T-helper 22 cell (primary cell): ENCODE data around the gene TYW1B.
"Not testable (repeated sequence)": the region's sequence is repeated elsewhere in the genome, so short reads cannot be mapped to it uniquely, and the experiment has no call there.

Experiments used
- DNase-seq: peaks from one replicate; pipeline ENCODE4 v3.0.0-alpha.2; 2020; ENCODE audit warnings: low read depth

The TYW1B gene

GRCh38 chr7:72697066-72697465 lies 130.9 kb downstream of the TYW1B start:
- DNase-seq = not testable (repeated sequence)

- not testable (repeated sequence) for DNase-seq
Observed at GRCh38 chr7:72696643-72697042, 131.4 kb downstream of the TYW1B start.

- DNase-seq = not testable (repeated sequence)
Observed at GRCh38 chr7:72695482-72695881, 132.5 kb downstream of the TYW1B start.

- DNase-seq = not testable (repeated sequence)
Observed at GRCh38 chr7:72691442-72691841, 136.6 kb downstream of the TYW1B start.

- DNase-seq = not testable (repeated sequence)
Observed at GRCh38 chr7:72690177-72690576, 137.8 kb downstream of the TYW1B start.

- not testable (repeated sequence) for DNase-seq
Observed at GRCh38 chr7:72689344-72689743, 138.7 kb downstream of the TYW1B start.

GRCh38 chr7:72681211-72681610 lies 146.8 kb downstream of the TYW1B start:
- not testable (repeated sequence) for DNase-seq

GRCh38 chr7:72676880-72677279 lies 151.1 kb downstream of the TYW1B start:
- DNase-seq = not testable (repeated sequence)

GRCh38 chr7:72676086-72676690 lies 151.8 kb downstream of the TYW1B start:
- DNase-seq = not testable (repeated sequence)

GRCh38 chr7:72675686-72676085 lies 152.3 kb downstream of the TYW1B start:
- not testable (repeated sequence) for DNase-seq

- DNase-seq = no peak
Observed at GRCh38 chr7:72674394-72674793, 153.6 kb downstream of the TYW1B start.

- not testable (repeated sequence) for DNase-seq
Observed at GRCh38 chr7:72670850-72671249, 157.2 kb downstream of the TYW1B start.

GRCh38 chr7:72668435-72668834 lies 159.6 kb downstream of the TYW1B start:
- DNase-seq = not testable (repeated sequence)

- not testable (repeated sequence) for DNase-seq
Observed at GRCh38 chr7:72667049-72667448, 161.0 kb downstream of the TYW1B start.

GRCh38 chr7:72648574-72648973 lies 179.4 kb downstream of the TYW1B start:
- DNase-seq = not testable (repeated sequence)

- DNase-seq = not testable (repeated sequence)
Observed at GRCh38 chr7:72643708-72644107, 184.3 kb downstream of the TYW1B start.

- DNase-seq = not testable (repeated sequence)
Observed at GRCh38 chr7:72641485-72642248, 186.3 kb downstream of the TYW1B start.

- not testable (repeated sequence) for DNase-seq
Observed at GRCh38 chr7:72640740-72641139, 187.3 kb downstream of the TYW1B start.

GRCh38 chr7:72635273-72635908 lies 192.6 kb downstream of the TYW1B start:
- DNase-seq = not testable (repeated sequence)

- DNase-seq = not testable (repeated sequence)
Observed at GRCh38 chr7:72632765-72633292, 195.2 kb downstream of the TYW1B start.

GRCh38 chr7:72628375-72628774 lies 199.6 kb downstream of the TYW1B start:
- DNase-seq = not testable (repeated sequence)

- DNase-seq = not testable (repeated sequence)
Observed at GRCh38 chr7:72626428-72627011, 201.5 kb downstream of the TYW1B start.
